ENCODE data around the gene ZNF69.
"Not testable (repeated sequence)": the region's sequence is repeated elsewhere in the genome, so short reads cannot be mapped to it uniquely, and the experiment has no call there.

ZNF69 gene

GRCh38 chr19:11887611-11888531 lies at the start of gene ZNF69:
TSS of gene ZNF69 (plus strand) at chr19:11887782. CDS start at chr19:11887924, 142 bp downstream.
- DNase-seq (ENCODE audit: low read depth in 3 of 3): peak; percentile 17 to 40 (median 34)

GRCh38 chr19:11843722-11844121 lies 43.9 kb upstream of the ZNF69 start:
- no peak for DNase-seq (ENCODE audit: low read depth in 3 of 3)

GRCh38 chr19:11847615-11848014 lies 40.0 kb upstream of the ZNF69 start:
- DNase-seq (ENCODE audit: low read depth in 3 of 3): not testable (repeated sequence)

GRCh38 chr19:11848200-11848593 lies 39.4 kb upstream of the ZNF69 start:
- DNase-seq (ENCODE audit: low read depth in 3 of 3): no peak

GRCh38 chr19:11848594-11849469 lies 38.8 kb upstream of the ZNF69 start, which contains the start of gene ZNF439:
TSS of gene ZNF439 (plus strand) at chr19:11848726. CDS start at chr19:11848868, 142 bp downstream.
- peak; percentile 76 to 81 (median 80) for DNase-seq (ENCODE audit: low read depth in 3 of 3)

GRCh38 chr19:11850289-11850688 lies 37.3 kb upstream of the ZNF69 start:
- DNase-seq (ENCODE audit: low read depth in 3 of 3): not testable (repeated sequence)

- no peak for DNase-seq (ENCODE audit: low read depth in 3 of 3)
These were observed 34.2 kb upstream of the ZNF69 start for GRCh38 chr19:11853358-11853757.

- no peak for DNase-seq (ENCODE audit: low read depth in 3 of 3)
These were observed 30.9 kb upstream of the ZNF69 start for GRCh38 chr19:11856596-11857250.

GRCh38 chr19:11860721-11861120 lies 26.9 kb upstream of the ZNF69 start:
- no peak for DNase-seq (ENCODE audit: low read depth in 3 of 3)

- no peak for DNase-seq (ENCODE audit: low read depth in 3 of 3)
These were observed 26.3 kb upstream of the ZNF69 start for GRCh38 chr19:11861301-11861700.

- not testable (repeated sequence) for DNase-seq (ENCODE audit: low read depth in 3 of 3)
These were observed 19.8 kb upstream of the ZNF69 start for GRCh38 chr19:11867766-11868165.

GRCh38 chr19:11868188-11868587 lies 19.4 kb upstream of the ZNF69 start:
- no peak for DNase-seq (ENCODE audit: low read depth in 3 of 3)

- DNase-seq (ENCODE audit: low read depth in 3 of 3): no peak
These were observed 15.0 kb upstream of the ZNF69 start for GRCh38 chr19:11872624-11873023.

- no peak for DNase-seq (ENCODE audit: low read depth in 3 of 3)
These were observed 13.8 kb upstream of the ZNF69 start for GRCh38 chr19:11873762-11874161.

GRCh38 chr19:11879687-11880266 lies 7.8 kb upstream of the ZNF69 start:
- not testable (repeated sequence) for DNase-seq (ENCODE audit: low read depth in 3 of 3)

- DNase-seq (ENCODE audit: low read depth in 3 of 3): no peak
These were observed 7.0 kb upstream of the ZNF69 start for GRCh38 chr19:11880598-11880997.

GRCh38 chr19:11881151-11881800 lies 6.3 kb upstream of the ZNF69 start:
- DNase-seq (ENCODE audit: low read depth in 3 of 3): peak; percentile 24 to 39 (median 31)

GRCh38 chr19:11882606-11883005 lies 5.0 kb upstream of the ZNF69 start:
- no peak for DNase-seq (ENCODE audit: low read depth in 3 of 3)

- no peak for DNase-seq (ENCODE audit: low read depth in 3 of 3)
These were observed 360 bp upstream of the ZNF69 start for GRCh38 chr19:11887234-11887610.

- DNase-seq (ENCODE audit: low read depth in 3 of 3): not testable (repeated sequence)
These were observed 2.3 kb downstream of the ZNF69 start for GRCh38 chr19:11889901-11890300.

- DNase-seq (ENCODE audit: low read depth in 3 of 3): no peak
These were observed 3.1 kb downstream of the ZNF69 start for GRCh38 chr19:11890634-11891033.
